ENCODE measurements around the gene FLNB.

DNA sequence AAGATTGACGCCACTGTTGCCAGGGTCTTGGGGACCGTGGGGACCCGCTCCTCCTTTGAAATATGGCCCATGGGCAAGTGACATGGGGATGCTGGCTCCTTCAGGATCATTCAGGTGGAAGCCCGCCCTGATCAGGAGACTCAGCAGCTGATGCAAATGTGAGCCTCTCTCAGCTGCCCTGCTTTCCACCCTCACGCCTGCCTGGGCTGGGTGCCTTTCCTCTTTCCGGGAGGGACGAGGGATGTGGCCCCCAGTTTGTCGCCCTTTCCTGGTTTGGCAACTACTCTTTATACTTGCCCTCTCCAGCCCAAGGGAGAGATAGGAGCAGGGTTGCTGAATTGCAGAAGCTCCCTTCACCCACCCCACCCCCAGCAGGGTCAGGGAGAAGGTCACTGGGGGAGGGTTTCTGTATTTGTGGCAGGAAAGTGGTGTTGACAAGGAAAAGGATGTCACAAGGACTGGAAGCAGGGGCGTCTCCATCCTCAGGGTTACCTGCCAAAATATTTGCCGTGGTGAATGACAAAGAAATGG lies 180.8 kb downstream of the FLNB start:
- TF ChIP-seq CTCF (IDR thresholded peaks at IDR 0.05) (no peak), EP300 (IDR thresholded peaks at IDR 0.05) (no peak)
